Panc1 (cell line): ENCODE measurements around the gene ZSCAN2.

ENCODE experiments used
- POLR2AphosphoS5 ChIP-seq: IDR thresholded peaks from 2 replicates; pipeline ENCODE4 v1.6.1; 2012; ENCODE audit warnings: mild to moderate bottlenecking, low read depth, low read length, moderate library complexity
- SIN3A ChIP-seq: IDR thresholded peaks from 2 replicates; pipeline ENCODE4 v1.6.1; 2012; ENCODE audit warnings: low read depth, mild to moderate bottlenecking, low read length, moderate library complexity, borderline replicate concordance; ENCODE audit not compliant: insufficient read depth
- TF ChIP-seq, protein P1 (sequence below): fragments of 450-650 bp; IDR thresholded peaks from 2 replicates; pipeline ENCODE4 v1.5.1; 2017; ENCODE audit warnings: mild to moderate bottlenecking
- TF ChIP-seq, protein P2 (sequence below), 2 experiments: IDR thresholded peaks; 2 replicates each; pipeline ENCODE4 v1.6.1; 2011 to 2012; ENCODE audit warnings: low read depth in 2 of 2, control low read depth in 1 of 2, low read length in 1 of 2, mild to moderate bottlenecking in 1 of 2, moderate library complexity in 1 of 2; ENCODE audit not compliant: insufficient read depth in 1 of 2

GRCh38 chr15:84603630-84604379 lies 3.0 kb downstream of the ZSCAN2 start:
- no peak for TF ChIP-seq POLR2AphosphoS5
- TF ChIP-seq, protein P1, sequence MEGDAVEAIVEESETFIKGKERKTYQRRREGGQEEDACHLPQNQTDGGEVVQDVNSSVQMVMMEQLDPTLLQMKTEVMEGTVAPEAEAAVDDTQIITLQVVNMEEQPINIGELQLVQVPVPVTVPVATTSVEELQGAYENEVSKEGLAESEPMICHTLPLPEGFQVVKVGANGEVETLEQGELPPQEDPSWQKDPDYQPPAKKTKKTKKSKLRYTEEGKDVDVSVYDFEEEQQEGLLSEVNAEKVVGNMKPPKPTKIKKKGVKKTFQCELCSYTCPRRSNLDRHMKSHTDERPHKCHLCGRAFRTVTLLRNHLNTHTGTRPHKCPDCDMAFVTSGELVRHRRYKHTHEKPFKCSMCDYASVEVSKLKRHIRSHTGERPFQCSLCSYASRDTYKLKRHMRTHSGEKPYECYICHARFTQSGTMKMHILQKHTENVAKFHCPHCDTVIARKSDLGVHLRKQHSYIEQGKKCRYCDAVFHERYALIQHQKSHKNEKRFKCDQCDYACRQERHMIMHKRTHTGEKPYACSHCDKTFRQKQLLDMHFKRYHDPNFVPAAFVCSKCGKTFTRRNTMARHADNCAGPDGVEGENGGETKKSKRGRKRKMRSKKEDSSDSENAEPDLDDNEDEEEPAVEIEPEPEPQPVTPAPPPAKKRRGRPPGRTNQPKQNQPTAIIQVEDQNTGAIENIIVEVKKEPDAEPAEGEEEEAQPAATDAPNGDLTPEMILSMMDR, result no peak
- TF ChIP-seq, protein P2, sequence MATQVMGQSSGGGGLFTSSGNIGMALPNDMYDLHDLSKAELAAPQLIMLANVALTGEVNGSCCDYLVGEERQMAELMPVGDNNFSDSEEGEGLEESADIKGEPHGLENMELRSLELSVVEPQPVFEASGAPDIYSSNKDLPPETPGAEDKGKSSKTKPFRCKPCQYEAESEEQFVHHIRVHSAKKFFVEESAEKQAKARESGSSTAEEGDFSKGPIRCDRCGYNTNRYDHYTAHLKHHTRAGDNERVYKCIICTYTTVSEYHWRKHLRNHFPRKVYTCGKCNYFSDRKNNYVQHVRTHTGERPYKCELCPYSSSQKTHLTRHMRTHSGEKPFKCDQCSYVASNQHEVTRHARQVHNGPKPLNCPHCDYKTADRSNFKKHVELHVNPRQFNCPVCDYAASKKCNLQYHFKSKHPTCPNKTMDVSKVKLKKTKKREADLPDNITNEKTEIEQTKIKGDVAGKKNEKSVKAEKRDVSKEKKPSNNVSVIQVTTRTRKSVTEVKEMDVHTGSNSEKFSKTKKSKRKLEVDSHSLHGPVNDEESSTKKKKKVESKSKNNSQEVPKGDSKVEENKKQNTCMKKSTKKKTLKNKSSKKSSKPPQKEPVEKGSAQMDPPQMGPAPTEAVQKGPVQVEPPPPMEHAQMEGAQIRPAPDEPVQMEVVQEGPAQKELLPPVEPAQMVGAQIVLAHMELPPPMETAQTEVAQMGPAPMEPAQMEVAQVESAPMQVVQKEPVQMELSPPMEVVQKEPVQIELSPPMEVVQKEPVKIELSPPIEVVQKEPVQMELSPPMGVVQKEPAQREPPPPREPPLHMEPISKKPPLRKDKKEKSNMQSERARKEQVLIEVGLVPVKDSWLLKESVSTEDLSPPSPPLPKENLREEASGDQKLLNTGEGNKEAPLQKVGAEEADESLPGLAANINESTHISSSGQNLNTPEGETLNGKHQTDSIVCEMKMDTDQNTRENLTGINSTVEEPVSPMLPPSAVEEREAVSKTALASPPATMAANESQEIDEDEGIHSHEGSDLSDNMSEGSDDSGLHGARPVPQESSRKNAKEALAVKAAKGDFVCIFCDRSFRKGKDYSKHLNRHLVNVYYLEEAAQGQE (IDR thresholded peaks at IDR 0.05; ENCODE audit: insufficient read depth in 1 of 2, low read depth in 2 of 2, low read length in 1 of 2), result no peak
- TF ChIP-seq SIN3A, result no peak
